Activated CD4-positive, alpha-beta T cell treated with anti-CD3 and anti-CD28 coated beads, Interleukin-2, amount 50 U/mL, for 1 hour (primary cell): ENCODE data around the gene SF1.

Experiments
- DNase-seq: peaks from one replicate; pipeline ENCODE4 v3.0.0-alpha.2; 2020

Gene SF1

GRCh38 chr11:64722141-64723065 lies 55.9 kb downstream of the SF1 start:
- no peak for DNase-seq

GRCh38 chr11:64721359-64721699 lies 57.0 kb downstream of the SF1 start:
- DNase-seq, result no peak

GRCh38 chr11:64720640-64721358 lies 57.5 kb downstream of the SF1 start:
- DNase-seq, result no peak

- no peak for DNase-seq
These were observed 58.2 kb downstream of the SF1 start for GRCh38 chr11:64720167-64720566.

GRCh38 chr11:64719406-64719805 lies 58.9 kb downstream of the SF1 start:
- no peak for DNase-seq

- no peak for DNase-seq
These were observed 59.6 kb downstream of the SF1 start for GRCh38 chr11:64718780-64719124.

- no peak for DNase-seq
These were observed 60.1 kb downstream of the SF1 start for GRCh38 chr11:64718084-64718779.

GRCh38 chr11:64717268-64717578 lies 61.1 kb downstream of the SF1 start:
- no peak for DNase-seq

GRCh38 chr11:64716473-64717267 lies 61.7 kb downstream of the SF1 start:
- no peak for DNase-seq

- no peak for DNase-seq
These were observed 62.4 kb downstream of the SF1 start for GRCh38 chr11:64715756-64716472.

GRCh38 chr11:64715110-64715509 lies 63.2 kb downstream of the SF1 start:
- no peak for DNase-seq

- no peak for DNase-seq
These were observed 63.7 kb downstream of the SF1 start for GRCh38 chr11:64714666-64715065.
